Endodermal cell (in vitro differentiated cells): ENCODE results near the gene MYO18B. TPM values are rescaled to one million over a fixed set of nuclear protein-coding genes. Genes with fewer than 3 reads are reported as not detected.

ENCODE experiments used
- DNase-seq: peaks from one replicate; pipeline ENCODE4 v3.0.0-alpha.2; 2017
- H3K27ac ChIP-seq: 2 replicates; pipeline ENCODE4 v1.5.1; 2013; ENCODE audit warnings: mild to moderate bottlenecking, low read depth, low read length, moderate library complexity
- H3K27me3 ChIP-seq: 2 replicates; pipeline ENCODE4 v1.6.1; 2013; ENCODE audit warnings: mild to moderate bottlenecking, low read length, moderate library complexity; ENCODE audit not compliant: insufficient read depth, control insufficient read depth, poor library complexity, severe bottlenecking
- H3K36me3 ChIP-seq: 2 replicates; pipeline ENCODE4 v1.7.0; 2013; ENCODE audit warnings: mild to moderate bottlenecking, low read length, moderate library complexity; ENCODE audit not compliant: control insufficient read depth, insufficient read depth
- H3K4me1 ChIP-seq: one replicate; pipeline ENCODE4 v1.7.0; 2013; ENCODE audit warnings: low read length; ENCODE audit not compliant: control insufficient read depth, insufficient read depth
- H3K4me3 ChIP-seq: 2 replicates; pipeline ENCODE4 v1.5.1; 2013; ENCODE audit warnings: mild to moderate bottlenecking, low read length, moderate library complexity
- H3K9ac ChIP-seq: 2 replicates; pipeline ENCODE4 v1.6.1; 2013; ENCODE audit warnings: mild to moderate bottlenecking, low read length, moderate library complexity; ENCODE audit not compliant: poor library complexity, severe bottlenecking; ENCODE audit errors: extremely low read depth
- H3K9me3 ChIP-seq: 2 replicates; pipeline ENCODE4 v1.6.1; 2013; ENCODE audit warnings: mild to moderate bottlenecking, low read length, moderate library complexity; ENCODE audit not compliant: control insufficient read depth
- H3K27ac Mint-ChIP-seq: 2 replicates; pipeline ENCODE4 v1.8.0; 2020; ENCODE audit warnings: mixed read lengths
- H3K27me3 Mint-ChIP-seq: 2 replicates; pipeline ENCODE4 v1.8.0; 2021; ENCODE audit warnings: mild to moderate bottlenecking, mixed read lengths; ENCODE audit not compliant: insufficient read depth
- H3K36me3 Mint-ChIP-seq: 2 replicates; pipeline ENCODE4 v1.8.0; 2020; ENCODE audit warnings: low read depth, mixed read lengths
- H3K4me1 Mint-ChIP-seq: 2 replicates; pipeline ENCODE4 v1.8.0; 2020; ENCODE audit warnings: mixed read lengths
- H3K4me3 Mint-ChIP-seq: 2 replicates; pipeline ENCODE4 v1.8.0; 2020; ENCODE audit warnings: mild to moderate bottlenecking, moderate library complexity, mixed read lengths
- H3K9me3 Mint-ChIP-seq: 2 replicates; pipeline ENCODE4 v1.8.0; 2020; ENCODE audit warnings: mild to moderate bottlenecking, mixed read lengths
- WGBS, 2 experiments: methylation state at CpG; one replicate each; pipeline versions ENCODE4 v1.1.5 to v1.1.7; 2013; ENCODE audit warnings: missing lambda C conversion rate in 2 of 2, mixed read lengths in 1 of 2; ENCODE audit not compliant: insufficient coverage in 1 of 2, insufficient read length in 1 of 2; 5-methylcytosine and 5-hydroxymethylcytosine counted together
- total RNA-seq, 2 donors: library from RNA; stranded (reverse); fragmentation: NEBNext Ultra II Directional in 1 of 2; extraction: Animal tissue kit (Norgen Biotek cat#: 25700) in 1 of 2; gene quantifications; 2 replicates in 1 of 2; 3 replicates in 1 of 2; pipeline ENCODE4 v1.2.1, GENCODE V29; 2021
- TF ChIP-seq, protein P1 (sequence below): fragments of 200-600 bp; sonication (generic); conservative IDR thresholded peaks from 2 replicates; pipeline ENCODE4 v1.5.0; 2021; ENCODE audit warnings: antibody characterized with exemption, mild to moderate bottlenecking

MYO18B gene
- total RNA-seq, 2 donors from 2014 or later = 0.77 to 0.84 TPM

DNA sequence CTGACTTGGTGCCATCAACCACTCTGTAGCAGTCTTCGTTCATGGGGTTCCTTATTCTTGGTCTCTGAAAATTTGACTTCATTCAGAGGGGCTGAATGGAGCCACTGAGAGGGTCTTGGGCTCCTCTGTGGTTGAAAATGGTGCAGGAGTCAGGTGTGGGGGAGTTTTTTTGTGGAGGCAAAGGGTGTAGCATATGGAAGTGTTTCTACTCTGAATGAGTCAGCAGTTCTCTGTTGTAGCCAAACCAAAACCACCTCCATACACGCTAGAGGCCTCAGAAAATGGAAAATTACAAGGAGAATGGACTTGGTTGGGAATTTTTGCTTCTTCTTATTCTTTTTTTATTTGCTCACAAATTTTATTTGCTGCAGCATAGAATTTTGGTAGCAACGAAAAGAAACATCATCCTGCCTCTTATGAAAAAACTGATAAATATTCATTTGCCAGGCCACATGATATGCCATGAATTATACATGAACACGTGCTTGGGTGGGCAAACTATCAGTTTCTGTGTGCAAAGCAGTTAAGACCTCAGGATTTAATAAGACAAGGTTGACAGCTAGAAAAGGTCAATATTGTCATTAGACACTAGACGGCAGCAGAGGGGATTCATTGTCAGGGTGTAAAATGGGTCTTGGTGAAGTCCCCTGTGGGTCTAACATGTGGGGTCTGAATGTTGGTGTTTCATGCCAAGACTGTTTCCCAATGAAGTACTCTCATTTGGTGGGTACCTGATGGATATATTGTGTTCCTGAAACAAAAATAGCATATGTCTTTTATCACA is 111.7 kb downstream of the MYO18B start:
- 56 to 70% methylated on average over 2 to 4 of the region's 5 CpGs for WGBS, 2 experiments
- H3K4me3 Mint-ChIP-seq = no peak overlapping the region
- H3K27ac Mint-ChIP-seq = no peak overlapping the region
- H3K36me3 Mint-ChIP-seq = no peaks in the 10 kb centered on the region
- TF ChIP-seq, protein P1, sequence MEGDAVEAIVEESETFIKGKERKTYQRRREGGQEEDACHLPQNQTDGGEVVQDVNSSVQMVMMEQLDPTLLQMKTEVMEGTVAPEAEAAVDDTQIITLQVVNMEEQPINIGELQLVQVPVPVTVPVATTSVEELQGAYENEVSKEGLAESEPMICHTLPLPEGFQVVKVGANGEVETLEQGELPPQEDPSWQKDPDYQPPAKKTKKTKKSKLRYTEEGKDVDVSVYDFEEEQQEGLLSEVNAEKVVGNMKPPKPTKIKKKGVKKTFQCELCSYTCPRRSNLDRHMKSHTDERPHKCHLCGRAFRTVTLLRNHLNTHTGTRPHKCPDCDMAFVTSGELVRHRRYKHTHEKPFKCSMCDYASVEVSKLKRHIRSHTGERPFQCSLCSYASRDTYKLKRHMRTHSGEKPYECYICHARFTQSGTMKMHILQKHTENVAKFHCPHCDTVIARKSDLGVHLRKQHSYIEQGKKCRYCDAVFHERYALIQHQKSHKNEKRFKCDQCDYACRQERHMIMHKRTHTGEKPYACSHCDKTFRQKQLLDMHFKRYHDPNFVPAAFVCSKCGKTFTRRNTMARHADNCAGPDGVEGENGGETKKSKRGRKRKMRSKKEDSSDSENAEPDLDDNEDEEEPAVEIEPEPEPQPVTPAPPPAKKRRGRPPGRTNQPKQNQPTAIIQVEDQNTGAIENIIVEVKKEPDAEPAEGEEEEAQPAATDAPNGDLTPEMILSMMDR = peak; percentile 60
- Histone ChIP-seq H3K27me3 (no peaks in the 10 kb centered on the region), H3K4me1 (no peaks in the 10 kb centered on the region), H3K4me3 (no peak overlapping the region), H3K36me3 (no peaks in the 10 kb centered on the region), H3K27ac (no peak overlapping the region), H3K9ac (no peak overlapping the region), H3K9me3 (no peaks in the 10 kb centered on the region)
- H3K4me1 Mint-ChIP-seq = no peaks in the 10 kb centered on the region
- H3K27me3 Mint-ChIP-seq = peaks cover 1% of the 10 kb centered on the region
- peak; percentile 11 for DNase-seq
- H3K9me3 Mint-ChIP-seq = no peaks in the 10 kb centered on the region

DNA sequence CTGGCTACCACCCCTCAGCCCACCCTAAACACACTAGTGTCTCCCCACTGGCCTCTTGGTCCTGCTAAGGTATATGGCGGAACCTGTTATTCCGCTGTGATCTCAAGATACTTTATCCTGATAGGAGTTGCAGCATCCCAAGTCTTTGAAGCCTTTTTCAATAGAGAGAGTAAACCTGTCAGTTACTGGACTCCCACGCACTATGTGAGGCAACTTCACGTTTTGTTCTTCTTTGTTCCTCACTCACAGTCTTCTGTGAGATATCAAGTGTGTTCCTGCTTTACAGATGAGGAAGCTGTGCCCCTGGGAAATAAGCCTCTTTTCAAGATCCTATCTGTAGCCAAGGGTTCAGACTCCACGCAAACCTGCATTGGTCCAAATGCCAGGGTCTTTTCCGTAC is 127.8 kb downstream of the MYO18B start:
- no peaks in the 10 kb centered on the region for H3K4me1 Mint-ChIP-seq

DNA sequence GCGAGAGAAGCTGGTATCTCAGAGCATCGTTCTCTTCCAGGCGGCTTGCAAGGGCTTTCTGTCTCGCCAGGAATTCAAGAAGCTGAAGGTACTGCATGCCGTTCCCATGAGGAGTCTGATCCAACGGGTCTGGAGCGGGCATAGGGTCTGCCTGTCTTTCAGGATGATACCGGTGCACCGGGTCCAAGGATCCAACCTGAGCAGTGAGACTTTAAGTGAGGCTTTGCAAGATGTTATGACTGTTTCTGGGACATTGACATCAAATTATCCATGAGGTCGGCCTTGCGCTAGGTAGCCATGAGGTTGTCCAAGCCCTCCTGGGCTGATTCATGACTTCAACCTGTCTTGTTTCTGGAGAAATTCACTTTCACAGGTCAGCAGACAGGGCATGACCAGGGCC is 132.3 kb downstream of the MYO18B start:
- H3K36me3 Mint-ChIP-seq = no peaks in the 10 kb centered on the region
- no peaks in the 10 kb centered on the region for H3K36me3 ChIP-seq
- WGBS, 2 experiments = 95 to 96% methylated on average over 10 to 11 of the region's 11 CpGs

More for the DNA sequence above, 127.8 kb downstream of the MYO18B start:
- 93 to 94% methylated on average over 4 to 6 of the region's 6 CpGs for WGBS, 2 experiments
- H3K36me3 Mint-ChIP-seq = no peaks in the 10 kb centered on the region
- Histone ChIP-seq H3K4me1 (no peaks in the 10 kb centered on the region), H3K9ac (no peak overlapping the region), H3K36me3 (no peaks in the 10 kb centered on the region), H3K27me3 (no peaks in the 10 kb centered on the region), H3K9me3 (no peaks in the 10 kb centered on the region), H3K27ac (no peak overlapping the region), H3K4me3 (no peak overlapping the region)
- no peak overlapping the region for H3K4me3 Mint-ChIP-seq
- no peaks in the 10 kb centered on the region for H3K27me3 Mint-ChIP-seq
- no peak overlapping the region for H3K27ac Mint-ChIP-seq
- no peaks in the 10 kb centered on the region for H3K9me3 Mint-ChIP-seq
- no peak for DNase-seq
- TF ChIP-seq, protein P1 = no peak

More for the DNA sequence above, 132.3 kb downstream of the MYO18B start:
- H3K27me3 ChIP-seq = no peaks in the 10 kb centered on the region
- Mint-ChIP-seq H3K27me3 (no peaks in the 10 kb centered on the region), H3K4me1 (no peaks in the 10 kb centered on the region), H3K9me3 (no peaks in the 10 kb centered on the region), H3K27ac (no peak overlapping the region), H3K4me3 (no peak overlapping the region)
- DNase-seq = no peak
- H3K27ac ChIP-seq = no peak overlapping the region
- no peaks in the 10 kb centered on the region for H3K9me3 ChIP-seq
- TF ChIP-seq, protein P1 = no peak
- H3K4me3 ChIP-seq = no peak overlapping the region
- H3K4me1 ChIP-seq = no peaks in the 10 kb centered on the region
- H3K9ac ChIP-seq = no peak overlapping the region
